HepG2 (cell line): ENCODE measurements around the gene CST5. TPM values are rescaled to one million over a fixed set of nuclear protein-coding genes. Genes with fewer than 3 reads are reported as not detected.
A peak's percentile ranks its signal among the peaks of the same experiment; 100 is the strongest.
"Not testable (repeated sequence)": the region's sequence is repeated elsewhere in the genome, so short reads cannot be mapped to it uniquely, and the experiment has no call there.

Source experiments
- ATAC-seq: fragments of 200-7000 bp; cut with Tn5 transposase; 3 replicates; pipeline ENCODE4 v1.9.1; 2020; ENCODE audit warnings: mild to moderate bottlenecking, moderate library complexity
- BruUV-seq: library from RNA; stranded (reverse); fragments of 400-500 nt; replicated peaks from 2 replicates; lab custom pipeline; 2021; lab: Mats Ljungman, UMichigan
- CTCF ChIA-PET: fragments of 300-600 bp; formaldehyde crosslinking; extraction: SDS; loops from one replicate; lab custom pipeline; 2021; ENCODE audit warnings: low total read pairs, inconsistent platforms, low intra/inter-chr PET ratio; lab: Yijun Ruan, JAX
- POLR2A ChIA-PET: fragments of 350-600 bp; sonication (Branson Sonifier 250); formaldehyde crosslinking; loops from one replicate; lab custom pipeline; 2020; ENCODE audit warnings: antibody characterized with exemption, inconsistent platforms; lab: Yijun Ruan, JAX
- DNase-seq: peaks from one replicate; pipeline ENCODE4 v3.0.0-alpha.2; 2015; ENCODE audit warnings: low spot score
- FAIRE-seq: peaks from 3 replicates; lab custom pipeline; 2011; peaks lifted over from hg19 to GRCh38; lab: Jason Lieb, UNC
- H2AFZ ChIP-seq: one replicate; pipeline ENCODE4 v1.6.1; 2011; ENCODE audit warnings: low read length, inconsistent platforms
- H3K27ac ChIP-seq: fragments of 300-600 bp; 3 replicates; pipeline ENCODE4 v1.8.0; 2011; ENCODE audit warnings: mixed run types, mild to moderate bottlenecking, mixed read lengths, low read length, inconsistent platforms; ENCODE audit not compliant: insufficient read depth; ENCODE audit errors: extremely low read length
- H3K27me3 ChIP-seq, 2 experiments: fragments of 200-600 bp in 1 of 2; 2 replicates in 1 of 2; 3 replicates in 1 of 2; pipeline versions ENCODE4 v1.6.0 to v1.8.0; 2011; ENCODE audit warnings: low read length in 2 of 2, mild to moderate bottlenecking in 2 of 2, moderate library complexity in 2 of 2, inconsistent platforms in 1 of 2; ENCODE audit not compliant: insufficient read depth in 2 of 2, control insufficient read depth in 1 of 2
- H3K36me3 ChIP-seq, 2 experiments: fragments of 200-600 bp in 1 of 2; replicated peaks in 1 of 2; 2 replicates in 1 of 2; 3 replicates in 1 of 2; pipeline versions ENCODE4 v1.5.1 to v1.8.0; 2011; ENCODE audit warnings: low read length in 2 of 2, inconsistent platforms in 1 of 2; ENCODE audit not compliant: insufficient read depth in 2 of 2, control insufficient read depth in 1 of 2
- H3K4me1 ChIP-seq: 2 replicates; pipeline ENCODE4 v1.5.1; 2012; ENCODE audit warnings: low read length, inconsistent platforms; ENCODE audit not compliant: insufficient read depth
- H3K4me2 ChIP-seq: 2 replicates; pipeline ENCODE4 v1.6.0; 2011; ENCODE audit warnings: low read depth, low read length, inconsistent platforms
- H3K4me3 ChIP-seq, 3 experiments: fragments of 200-600 bp in 1 of 3; sonication (generic), shearing (Covaris generic) in 1 of 3; replicated peaks in 1 of 3; 2 replicates each; pipeline ENCODE4 v1.5.1; 2011 to 2016; ENCODE audit warnings: low read length in 3 of 3, inconsistent platforms in 2 of 3, low read depth in 2 of 3, mild to moderate bottlenecking in 2 of 3, control low read depth in 1 of 3, mixed read lengths in 1 of 3; ENCODE audit not compliant: insufficient read depth in 1 of 3
- H3K79me2 ChIP-seq: one replicate; pipeline ENCODE4 v1.6.1; 2011; ENCODE audit warnings: low read length, inconsistent platforms; ENCODE audit not compliant: insufficient read depth
- H3K9ac ChIP-seq: 2 replicates; pipeline ENCODE4 v1.6.0; 2011; ENCODE audit warnings: mild to moderate bottlenecking, low read depth, low read length, inconsistent platforms; ENCODE audit not compliant: insufficient read depth
- H3K9me3 ChIP-seq: 2 replicates; pipeline ENCODE4 v1.5.1; 2012; ENCODE audit warnings: mild to moderate bottlenecking, low read length
- H4K20me1 ChIP-seq: 2 replicates; pipeline ENCODE4 v1.6.0; 2011; ENCODE audit warnings: inconsistent platforms, mild to moderate bottlenecking, low read length, moderate library complexity; ENCODE audit not compliant: insufficient read depth
- MAFF ChIP-seq: IDR thresholded peaks from 2 replicates; pipeline ENCODE4 v1.6.1; 2011; ENCODE audit warnings: low read depth, low read length, improper control_type of control experiment
- MAFK ChIP-seq, 2 experiments: IDR thresholded peaks in 1 of 2; conservative IDR thresholded peaks in 1 of 2; 2 replicates each; pipeline ENCODE4 v1.6.1; 2011; ENCODE audit warnings: improper control_type of control experiment in 2 of 2, low read length in 2 of 2
- MATR3 ChIP-seq: sonication (generic); formaldehyde crosslinking; IDR thresholded peaks from 2 replicates; pipeline ENCODE4 v1.4.0; 2020; ENCODE audit warnings: missing genetic modification reagents
- MTF1 ChIP-seq: sonication (generic); formaldehyde crosslinking; IDR thresholded peaks from 2 replicates; pipeline ENCODE4 v1.5.0; 2020; ENCODE audit warnings: missing genetic modification reagents
- NFRKB ChIP-seq: fragments of 450-650 bp; IDR thresholded peaks from 2 replicates; pipeline ENCODE4 v1.6.1; 2017
- RAD51 ChIP-seq: fragments of 450-650 bp; IDR thresholded peaks from 2 replicates; pipeline ENCODE4 v1.6.1; 2016; ENCODE audit warnings: borderline replicate concordance
- SMARCE1 ChIP-seq: fragments of 450-650 bp; IDR thresholded peaks from 2 replicates; pipeline ENCODE4 v1.6.1; 2017; ENCODE audit warnings: borderline replicate concordance
- ZFY ChIP-seq: sonication (generic); formaldehyde crosslinking; IDR thresholded peaks from 2 replicates; pipeline ENCODE4 v1.4.0; 2020; ENCODE audit warnings: missing genetic modification reagents
- ZGPAT ChIP-seq: IDR thresholded peaks from 2 replicates; pipeline ENCODE4 v1.6.1; 2016; ENCODE audit warnings: mild to moderate bottlenecking
- ZNF616 ChIP-seq: sonication (generic); formaldehyde crosslinking; IDR thresholded peaks from 2 replicates; pipeline ENCODE4 v1.5.0; 2020; ENCODE audit warnings: low read depth, mild to moderate bottlenecking, missing genetic modification reagents
- WGBS: methylation state at CpG from one replicate; pipeline ENCODE4 v1.1.6; 2017; ENCODE audit warnings: low lambda C conversion rate; 5-methylcytosine and 5-hydroxymethylcytosine counted together
- in situ Hi-C: cut with HindIII; loops from 2 replicates; pipeline ENCODE4 v1.10.0; 2017; ENCODE audit warnings: low pct_unique_long_range_greater_than_20kb; ENCODE audit not compliant: extremely low pct_ligation_motif_present
- intact Hi-C: fragments of 100-400 bp; cut with micrococcal nuclease; formaldehyde crosslinking; loops from one replicate; pipeline ENCODE4 v1.10.0; 2022; ENCODE audit not compliant: unreplicated experiment
- polyA plus RNA-seq, 8 experiments: library from polyadenylated mRNA; depleted of rRNA in 3 of 8; stranded (reverse) in 7 of 8; unstranded in 1 of 8; fragments of >200 nt; fragmentation: Illumina TruSeq in 4 of 8; extraction: Trizol in 4 of 8; gene quantifications; 2 replicates each; pipeline versions ENCODE4 v1.2.1 to v1.2.3, GENCODE V29; 2011 to 2016; ENCODE audit warnings: low read depth in 4 of 8, missing spikeins in 1 of 8, mixed read lengths in 1 of 8; ENCODE audit not compliant: insufficient read depth in 1 of 8
- total RNA-seq, 5 experiments: library from RNA; depleted of rRNA; stranded (reverse); fragments of >200 nt; fragmentation: Illumina TruSeq; extraction: Trizol; gene quantifications; 2 replicates each; pipeline ENCODE4 v1.2.3, GENCODE V29; 2016; ENCODE audit warnings: low read depth in 1 of 5
- TF ChIP-seq, protein P1 (sequence below): sonication (generic); formaldehyde crosslinking; IDR thresholded peaks from 2 replicates; pipeline ENCODE4 v1.4.0; 2020; ENCODE audit warnings: mild to moderate bottlenecking, low read depth, missing genetic modification reagents

Gene CST5
- total and polyA plus RNA-seq, 2 of the 13 experiments (the other 11 are each of a cell fraction or from before 2014, with no cell fraction given): 0.16 TPM; not detected in 1

GRCh38 chr20:23867152-23867776 lies 12.3 kb downstream of the CST5 start:
- no peak overlapping the region for H3K4me3 ChIP-seq
- 12% methylated on average over 9 of the region's 9 CpGs for WGBS
- in situ Hi-C loops: no loop called here
- TF ChIP-seq NFRKB (no peak), MAFK (conservative IDR thresholded peaks at IDR 0.05 in 1 of 2, IDR thresholded peaks at IDR 0.05 in 1 of 2; ENCODE audit: low read length in 2 of 2) (peak; percentile 42 to 76), ZFY (no peak), MATR3 (CRISPR knock-in tag) (no peak), MTF1 (CRISPR knock-in tag) (no peak), ZGPAT (no peak), SMARCE1 (no peak), MAFF (peak; percentile 51), RAD51 (no peak), ZNF616 (CRISPR knock-in tag) (no peak)
- TF ChIP-seq, protein P1, sequence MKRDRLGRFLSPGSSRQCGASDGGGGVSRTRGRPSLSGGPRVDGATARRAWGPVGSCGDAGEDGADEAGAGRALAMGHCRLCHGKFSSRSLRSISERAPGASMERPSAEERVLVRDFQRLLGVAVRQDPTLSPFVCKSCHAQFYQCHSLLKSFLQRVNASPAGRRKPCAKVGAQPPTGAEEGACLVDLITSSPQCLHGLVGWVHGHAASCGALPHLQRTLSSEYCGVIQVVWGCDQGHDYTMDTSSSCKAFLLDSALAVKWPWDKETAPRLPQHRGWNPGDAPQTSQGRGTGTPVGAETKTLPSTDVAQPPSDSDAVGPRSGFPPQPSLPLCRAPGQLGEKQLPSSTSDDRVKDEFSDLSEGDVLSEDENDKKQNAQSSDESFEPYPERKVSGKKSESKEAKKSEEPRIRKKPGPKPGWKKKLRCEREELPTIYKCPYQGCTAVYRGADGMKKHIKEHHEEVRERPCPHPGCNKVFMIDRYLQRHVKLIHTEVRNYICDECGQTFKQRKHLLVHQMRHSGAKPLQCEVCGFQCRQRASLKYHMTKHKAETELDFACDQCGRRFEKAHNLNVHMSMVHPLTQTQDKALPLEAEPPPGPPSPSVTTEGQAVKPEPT: no peak
- TF ChIP-seq, all 625 proteins: peak for 2
- no peak overlapping the region for H3K9ac ChIP-seq
- H2AFZ ChIP-seq: no peak overlapping the region
- intact Hi-C loops: no loop called here
- BruUV-seq: no TSS peak
- no peak overlapping the region for H3K27ac ChIP-seq
- no peaks in the 10 kb centered on the region for H3K79me2 ChIP-seq
- FAIRE-seq (no peak), ATAC-seq (no peak), DNase-seq (no peak)
- POLR2A ChIA-PET: no interaction called here
- CTCF ChIA-PET: no interaction called here
- no peaks in the 10 kb centered on the region for H3K36me3 ChIP-seq
- no peaks in the 10 kb centered on the region for H3K9me3 ChIP-seq
- no peaks in the 10 kb centered on the region; a peak in 2 of 5 replicates for H3K27me3 ChIP-seq
- H3K4me2 ChIP-seq: no peak overlapping the region
- no peaks in the 10 kb centered on the region for H3K4me1 ChIP-seq
- no peaks in the 10 kb centered on the region for H4K20me1 ChIP-seq

GRCh38 chr20:23860771-23861170 lies 18.8 kb downstream of the CST5 start:
- H3K4me2 ChIP-seq, H3K9me3 ChIP-seq, H3K79me2 ChIP-seq, H3K27me3 ChIP-seq, intact Hi-C loops, DNase-seq, POLR2A ChIA-PET, H3K9ac ChIP-seq, H3K27ac ChIP-seq, BruUV-seq, FAIRE-seq, ATAC-seq, H3K4me3 ChIP-seq, in situ Hi-C loops, H4K20me1 ChIP-seq, CTCF ChIA-PET, H2AFZ ChIP-seq, H3K4me1 ChIP-seq, H3K36me3 ChIP-seq: not testable (repeated sequence)
- 39% methylated on average over 10 of the region's 10 CpGs for WGBS
